Stimulated activated CD8-positive, alpha-beta memory T cell treated with anti-CD3 and anti-CD28 coated beads, Interleukin-15, amount 100 ng/mL, for 48 hours (primary cell): ENCODE results near the gene MICAL3.
"Not testable (repeated sequence)": the region's sequence is repeated elsewhere in the genome, so short reads cannot be mapped to it uniquely, and the experiment has no call there.

ENCODE experiments used
- DNase-seq, 2 donors: peaks; one replicate each; pipeline ENCODE4 v3.0.0-alpha.2; 2020; ENCODE audit warnings: low read depth in 2 of 2

Gene MICAL3

DNA sequence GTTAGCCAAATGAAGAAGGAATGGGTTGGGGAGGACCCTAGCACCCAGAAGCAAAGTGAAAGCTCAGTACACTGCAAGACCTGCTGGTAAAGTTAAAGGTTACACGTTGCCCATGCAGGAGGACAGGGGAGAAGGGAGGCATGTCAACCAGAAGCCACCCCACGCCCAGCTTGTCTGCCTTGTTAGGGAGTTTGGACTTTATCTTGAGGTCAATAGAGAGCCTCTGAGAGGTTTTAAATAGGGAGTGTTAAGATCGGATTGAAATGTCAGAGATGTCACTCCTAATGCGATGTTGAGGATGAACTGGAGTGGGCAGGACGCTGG is 34.7 kb upstream of the MICAL3 start:
- no peak for DNase-seq

DNA sequence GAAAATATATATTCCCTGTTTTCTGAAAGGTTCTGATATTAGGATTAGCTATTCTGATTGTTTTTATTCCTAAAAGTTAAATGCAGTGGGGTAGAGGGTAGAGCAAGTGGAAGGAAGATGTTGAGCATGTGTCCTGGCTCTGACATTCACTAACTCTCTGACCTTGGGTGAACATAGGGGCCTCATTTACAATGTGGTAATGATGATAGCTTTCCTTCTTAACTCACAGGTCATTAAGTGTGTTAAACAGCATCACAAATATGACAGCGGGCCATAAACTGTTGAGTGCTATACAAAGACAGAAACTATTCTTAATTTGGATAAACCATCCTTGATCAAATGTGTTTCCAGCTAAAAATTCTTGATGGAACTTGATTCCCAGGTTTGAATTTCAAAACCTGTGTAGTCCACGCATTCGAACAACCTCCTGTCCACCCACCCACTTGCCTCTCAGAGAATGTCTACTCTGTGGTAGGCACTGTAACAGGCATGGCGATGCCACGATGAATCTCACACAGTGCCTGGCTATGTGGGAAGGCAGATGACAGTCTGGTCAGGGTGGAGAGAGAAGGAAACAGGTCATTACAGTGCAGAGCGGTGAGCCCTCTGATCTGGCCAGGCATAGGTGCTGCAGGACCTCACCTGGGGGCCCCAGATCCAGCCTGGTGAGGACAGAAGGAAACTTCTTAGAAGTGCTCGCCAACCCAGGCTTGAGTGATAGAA is 34.2 kb upstream of the MICAL3 start:
- no peak for DNase-seq

GRCh38 chr22:18057568-18058209 is 33.3 kb upstream of the MICAL3 start:
- DNase-seq: no peak

GRCh38 chr22:18056807-18057474 is 32.6 kb upstream of the MICAL3 start:
- DNase-seq: no peak

GRCh38 chr22:18056161-18056666 is 31.9 kb upstream of the MICAL3 start:
- DNase-seq: no peak

DNA sequence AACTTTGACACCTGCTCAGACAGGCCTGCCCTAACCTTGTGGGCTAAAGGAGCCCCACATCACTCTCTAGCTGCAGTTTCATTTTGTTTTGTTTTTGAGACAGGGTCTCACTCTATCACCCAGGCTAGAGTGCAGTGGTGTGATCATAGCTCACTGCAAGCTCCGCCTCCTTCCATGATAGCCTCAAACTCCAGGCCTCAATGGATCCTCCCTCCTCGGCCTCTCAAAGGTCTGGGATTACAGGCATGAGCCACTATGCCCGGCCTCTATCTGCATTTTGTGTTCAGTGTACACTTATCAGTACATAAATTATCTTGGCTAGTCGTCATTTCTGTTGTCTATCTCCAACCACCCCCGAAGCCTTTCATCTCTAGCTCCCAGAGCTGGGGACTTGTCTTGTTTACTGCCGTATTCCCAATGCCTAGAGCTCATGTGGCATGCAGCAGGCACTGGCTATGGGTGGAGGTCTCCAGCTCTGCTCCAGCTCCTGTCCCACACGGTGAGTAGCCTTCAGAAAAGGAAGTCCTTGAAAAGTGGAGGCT is 31.3 kb upstream of the MICAL3 start:
- DNase-seq: no peak

DNA sequence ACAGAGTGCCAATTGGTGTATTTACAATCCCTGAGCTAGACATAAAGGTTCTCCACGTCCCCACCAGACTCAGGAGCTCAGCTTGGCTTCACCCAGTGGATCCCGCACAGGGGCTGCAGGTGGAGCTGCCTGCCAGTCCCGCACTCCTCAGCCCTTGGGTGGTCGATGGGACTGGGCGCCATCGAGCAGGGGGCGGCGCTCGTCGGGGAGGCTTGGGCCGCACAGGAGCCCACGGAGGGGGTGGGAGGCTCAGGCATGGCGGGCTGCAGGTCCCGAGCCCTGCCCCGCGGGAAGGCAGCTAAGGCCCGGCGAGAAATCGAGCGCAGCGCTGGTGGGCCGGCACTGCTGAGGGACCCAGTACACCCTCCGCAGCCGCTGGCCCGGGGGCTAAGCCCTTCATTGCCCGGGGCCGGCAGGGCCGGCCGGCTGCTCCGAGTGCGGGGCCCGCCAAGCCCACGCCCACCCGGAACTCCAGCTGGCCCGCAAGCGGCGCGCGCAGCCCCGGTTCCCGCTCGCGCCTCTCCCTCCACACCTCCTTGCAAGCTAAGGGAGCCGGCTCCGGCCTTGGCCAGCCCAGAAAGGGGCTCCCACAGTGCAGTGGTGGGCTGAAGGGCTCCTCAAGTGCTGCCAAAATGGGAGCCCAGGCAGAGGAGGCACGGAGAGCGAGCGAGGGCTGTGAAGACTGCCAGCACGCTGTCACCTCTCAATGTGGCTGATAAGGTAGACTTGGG is 29.0 kb upstream of the MICAL3 start:
- DNase-seq: not testable (repeated sequence)

GRCh38 chr22:18051113-18051512 is 26.8 kb upstream of the MICAL3 start:
- not testable (repeated sequence) for DNase-seq

DNA sequence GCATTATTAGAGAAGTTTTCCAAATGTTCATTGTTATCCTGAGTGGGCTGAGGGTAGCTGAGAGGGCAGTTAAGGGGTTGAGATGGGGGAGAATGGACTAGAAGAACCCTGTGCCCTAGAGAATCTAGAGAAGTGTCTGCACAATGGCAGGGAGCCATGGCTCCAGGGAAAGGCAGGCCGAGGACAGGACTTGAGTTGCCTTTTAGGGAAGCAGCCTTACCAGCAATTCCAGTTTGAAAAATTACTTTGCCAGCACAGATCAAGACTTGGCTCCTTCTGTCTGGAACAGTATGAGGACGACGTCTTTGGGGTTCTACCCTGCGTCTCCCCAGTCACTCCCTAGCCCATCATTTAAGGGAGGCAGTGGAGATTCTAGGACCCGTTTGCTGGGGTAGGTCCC is 25.7 kb upstream of the MICAL3 start:
- no peak for DNase-seq

- DNase-seq: no peak
These were observed 24.1 kb upstream of the MICAL3 start for GRCh38 chr22:18048441-18048898.

DNA sequence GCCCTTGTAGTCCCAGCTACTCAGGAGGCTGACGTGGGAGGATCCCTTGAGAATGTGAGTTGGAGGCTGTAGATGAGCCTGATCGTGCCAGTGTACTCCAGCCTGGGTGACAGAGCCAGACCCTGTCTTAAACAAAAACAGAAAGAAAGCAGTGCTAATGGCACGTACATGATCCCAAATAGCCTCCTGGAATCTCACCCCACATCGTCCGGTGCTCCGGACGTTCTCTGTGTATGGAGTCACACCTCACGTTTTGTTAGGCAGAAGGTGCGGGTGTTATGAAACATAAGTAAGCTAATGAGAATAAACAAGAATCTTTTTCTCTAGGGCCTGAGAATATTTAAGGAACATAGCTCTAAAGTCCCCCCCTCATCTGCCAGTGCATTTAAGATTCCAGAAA is 23.7 kb upstream of the MICAL3 start:
- DNase-seq: no peak

DNA sequence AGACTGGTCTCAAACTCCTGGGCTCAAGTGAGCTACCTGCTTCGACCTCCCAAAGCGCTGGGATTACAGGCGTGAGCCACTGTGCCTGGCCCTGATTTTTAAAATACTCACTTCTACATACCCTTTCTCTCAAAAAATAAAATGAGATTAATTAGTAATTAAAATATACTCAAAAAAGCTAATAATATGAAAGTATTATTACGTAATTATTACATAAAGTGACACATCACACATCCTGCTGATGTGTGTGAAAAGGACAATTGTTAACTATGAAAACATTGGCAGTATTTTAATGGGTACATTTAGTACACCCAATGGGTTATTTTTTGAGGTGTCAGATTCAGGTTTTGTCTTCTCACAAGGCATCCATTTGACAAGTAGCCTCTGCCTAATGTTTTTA is 21.4 kb upstream of the MICAL3 start:
- no peak for DNase-seq

DNA sequence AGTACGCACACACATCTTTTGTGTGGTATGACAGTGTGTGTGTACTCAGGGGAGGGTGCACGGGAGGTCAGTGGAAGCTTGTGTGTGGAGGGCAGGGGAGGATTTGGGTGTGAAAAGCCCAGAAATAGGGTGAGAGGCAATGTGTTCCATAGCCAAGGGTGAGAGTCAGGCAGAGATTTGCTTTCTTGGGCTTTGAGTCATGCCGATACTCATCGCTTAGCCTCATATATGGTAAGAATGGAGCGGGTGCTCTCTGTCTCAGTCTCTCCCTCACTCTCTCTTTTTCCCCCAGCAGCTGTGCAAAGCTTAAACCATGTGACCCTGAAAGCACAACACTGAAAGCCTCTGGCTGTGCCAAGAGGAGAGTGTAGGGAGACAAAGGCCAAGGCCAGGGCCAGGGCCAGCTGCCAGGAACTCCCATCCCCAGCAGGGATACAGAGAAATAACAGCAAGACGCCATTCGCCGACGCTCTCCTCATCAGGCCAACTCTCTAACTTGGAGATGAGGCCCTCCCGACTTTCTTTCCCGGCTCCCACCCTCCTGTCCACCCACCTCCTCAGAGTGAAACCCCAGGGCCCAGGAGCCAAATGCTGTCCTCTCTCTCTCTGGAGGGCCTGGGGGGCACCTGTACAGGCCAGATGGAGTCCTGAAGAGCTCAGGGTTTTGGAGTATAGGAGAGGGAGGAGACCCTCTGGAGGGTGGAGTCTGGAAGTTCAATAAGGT is 20.3 kb upstream of the MICAL3 start:
- no peak for DNase-seq

DNA sequence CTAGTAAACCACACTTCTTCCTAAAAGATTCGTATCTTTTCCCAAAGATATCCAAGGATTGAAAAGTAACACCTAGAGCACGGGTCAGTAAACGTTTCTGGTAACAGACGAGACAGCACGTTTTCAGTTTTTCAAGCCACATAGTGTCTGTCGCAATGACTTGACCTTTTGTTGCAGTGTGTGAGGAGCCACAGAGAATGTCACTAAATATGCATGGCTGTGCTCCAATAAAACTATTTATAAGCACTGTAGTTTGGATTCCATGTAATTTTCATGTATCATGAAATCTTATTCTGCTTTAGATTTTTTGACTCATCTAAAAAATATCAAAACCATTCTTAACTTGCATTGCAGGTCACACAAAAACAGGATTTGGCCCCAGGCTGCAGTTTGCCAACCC is 18.3 kb upstream of the MICAL3 start:
- DNase-seq: no peak

GRCh38 chr22:18040898-18041297 is 16.5 kb upstream of the MICAL3 start:
- DNase-seq: not testable (repeated sequence)

- no peak for DNase-seq
These were observed 11.4 kb upstream of the MICAL3 start for GRCh38 chr22:18035751-18036150.

DNA sequence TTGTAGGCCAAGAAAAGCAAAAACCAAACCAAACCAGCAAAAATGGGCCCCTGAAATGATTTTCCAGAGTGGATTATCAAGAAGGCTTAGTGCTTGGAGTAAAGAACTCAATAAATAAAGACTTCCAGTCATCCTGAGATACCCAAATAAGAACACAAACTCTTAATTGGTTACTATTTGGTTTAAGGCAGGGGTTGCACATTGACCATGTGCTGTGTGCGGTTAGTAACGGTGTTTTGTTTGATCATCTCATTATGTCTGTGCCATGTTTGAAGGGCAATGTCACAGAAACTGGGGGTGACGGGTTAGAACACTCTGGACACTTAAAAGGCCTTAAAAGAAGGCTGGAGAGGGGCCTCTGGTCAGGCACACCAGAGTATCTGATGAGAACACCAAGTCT is 9.7 kb upstream of the MICAL3 start:
- no peak for DNase-seq

GRCh38 chr22:18033204-18033998 is 9.0 kb upstream of the MICAL3 start:
- DNase-seq: no peak

DNA sequence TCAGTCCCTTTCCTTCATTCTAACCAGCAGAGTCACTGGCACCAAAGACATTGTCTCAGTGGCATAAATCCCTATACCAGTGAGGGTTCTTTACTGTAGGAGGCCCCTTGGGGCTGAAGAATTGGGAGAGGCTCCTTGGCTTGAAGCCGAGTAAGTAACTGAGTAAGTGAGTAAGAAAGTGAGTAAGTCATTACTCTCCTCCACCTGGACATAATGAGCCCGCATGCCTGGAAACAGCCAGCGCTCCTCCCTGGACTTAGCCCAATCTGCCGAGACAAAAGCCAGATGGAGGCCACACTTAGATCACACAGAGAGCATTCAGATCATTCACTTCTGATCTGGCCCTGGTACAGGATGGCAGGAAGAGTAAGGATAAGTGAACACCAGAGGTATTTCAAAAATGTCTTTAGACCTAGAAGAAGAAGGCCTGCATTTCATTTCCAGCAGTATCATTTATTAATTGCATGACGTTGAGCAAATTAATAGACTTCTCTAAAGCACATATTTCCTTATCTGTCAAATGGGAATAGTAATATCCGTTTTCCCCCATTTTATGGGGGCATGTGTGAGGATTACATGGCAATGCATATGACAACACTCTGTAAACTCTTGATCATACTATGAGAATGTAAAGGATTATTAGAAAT is 8.2 kb upstream of the MICAL3 start:
- DNase-seq: no peak
